ENCODE results near the gene GLDC.
"Not testable (repeated sequence)": the region's sequence is repeated elsewhere in the genome, so short reads cannot be mapped to it uniquely, and the experiment has no call there.

Gene GLDC

DNA sequence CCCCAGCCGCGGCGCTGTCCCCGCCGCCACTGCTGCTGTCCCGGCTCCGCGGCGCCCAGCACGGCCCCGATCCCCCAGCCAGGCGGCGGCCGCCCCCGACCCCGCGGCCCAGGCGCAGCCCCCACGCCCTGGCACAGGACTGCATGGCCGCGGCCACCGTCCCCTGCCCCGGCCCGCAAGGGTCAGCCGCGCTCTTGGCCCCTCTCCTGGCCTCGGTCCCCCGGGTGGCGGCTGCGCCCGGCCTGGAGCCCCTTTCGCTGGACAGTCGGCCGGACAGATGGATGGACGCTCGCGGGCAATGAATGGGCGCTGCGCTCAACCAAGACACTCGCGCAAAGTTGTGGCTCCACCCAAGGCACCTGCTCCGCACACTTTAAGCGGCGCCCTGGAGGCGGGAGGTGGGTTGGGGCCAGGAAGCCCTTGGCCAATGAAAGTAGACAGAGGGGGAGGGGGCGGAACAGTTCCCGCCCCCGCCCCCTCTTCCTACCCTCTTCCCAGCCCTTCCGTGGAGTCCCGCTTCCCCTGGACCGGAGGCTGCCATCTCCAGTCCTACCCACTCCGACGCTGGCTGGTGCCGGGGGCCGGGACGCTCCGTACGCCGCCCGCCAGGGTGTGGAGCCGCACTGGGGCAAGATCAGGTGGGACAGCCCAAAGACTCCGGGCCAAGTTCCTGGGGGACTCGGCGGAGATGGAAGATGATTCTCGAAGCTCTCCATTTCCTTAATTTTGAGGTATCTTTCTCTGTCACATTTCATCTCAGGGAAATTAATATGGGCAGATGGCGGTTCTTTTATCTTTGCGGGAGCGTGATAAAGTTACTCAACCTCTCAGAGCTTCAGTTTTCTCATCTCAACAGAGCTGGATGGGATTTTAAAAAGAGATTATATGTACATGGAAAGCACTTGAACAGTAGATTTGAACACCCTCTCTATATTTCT, at the start of gene GLDC:
GLDC (minus strand) TSS at position 375 of the 938 bp plus-strand sequence; CDS start at position 145, 230 bp downstream.
- in situ Hi-C loops (cut with HindIII; ENCODE audit: low sequenced_read_pairs): no loop called here

DNA sequence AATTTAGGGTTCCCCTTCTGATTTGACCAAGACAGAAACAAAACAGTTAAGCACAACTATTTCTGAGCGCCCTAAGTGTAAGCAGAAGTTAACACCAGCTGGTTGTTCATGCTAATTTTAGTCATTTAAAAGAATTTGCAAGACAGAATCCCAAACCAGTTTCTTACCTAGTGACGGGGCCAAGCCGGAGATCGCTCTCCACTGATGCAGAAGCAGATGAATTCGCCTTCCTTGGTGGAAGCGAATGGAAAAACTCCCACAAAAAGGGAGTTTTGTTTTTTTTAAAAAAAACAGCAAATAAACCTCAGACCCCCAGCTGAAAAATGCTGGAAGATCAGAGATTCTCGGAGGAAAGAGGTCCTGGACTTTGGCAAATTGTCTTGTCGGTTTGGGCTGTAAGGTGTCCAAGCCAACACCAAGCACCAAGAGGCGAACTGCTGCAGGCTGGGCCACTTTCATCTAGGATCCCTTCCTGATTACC, 47.4 kb upstream of the GLDC start:
- in situ Hi-C loops (cut with HindIII; ENCODE audit: low sequenced_read_pairs): no loop called here

DNA sequence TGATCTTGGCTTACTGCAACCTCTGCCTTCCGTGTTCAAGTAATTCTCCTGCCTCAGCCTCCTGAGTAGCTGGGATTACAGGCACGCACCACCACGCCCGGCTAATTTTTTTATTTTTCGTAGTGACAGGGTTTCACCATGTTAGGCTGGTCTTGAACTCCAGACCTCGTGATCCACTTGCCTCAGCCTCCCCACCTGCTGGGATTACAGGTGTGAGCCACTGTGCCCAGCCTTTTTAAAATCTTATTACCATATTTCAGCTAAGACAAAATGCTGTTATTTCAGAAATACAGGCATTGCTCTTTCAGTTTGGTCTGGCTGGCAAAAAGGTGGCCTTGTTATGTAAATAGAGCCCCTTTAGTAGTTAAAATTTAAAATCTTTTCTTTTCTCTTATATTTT, 46.9 kb upstream of the GLDC start:
- in situ Hi-C loops (cut with HindIII; ENCODE audit: low sequenced_read_pairs): no loop called here

DNA sequence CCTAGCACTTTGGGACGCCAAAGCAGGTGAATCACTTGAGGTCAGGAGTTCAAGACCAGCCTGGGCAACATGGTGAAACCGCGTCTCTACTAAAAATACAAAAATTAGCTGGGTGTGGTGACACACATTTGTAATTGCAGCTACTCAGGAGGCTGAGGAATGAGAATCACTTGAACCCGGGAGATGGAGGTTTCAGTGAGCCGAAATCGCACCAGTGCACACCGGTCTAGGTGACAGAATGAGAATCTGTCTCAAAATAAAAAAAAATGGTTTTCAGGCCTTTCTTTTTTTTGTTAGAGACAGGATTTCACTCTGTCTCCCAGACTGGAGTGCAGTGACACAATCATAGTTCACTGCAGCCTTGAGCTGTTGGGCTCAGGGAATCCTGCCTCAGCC, 45.1 kb upstream of the GLDC start:
- in situ Hi-C loops (cut with HindIII; ENCODE audit: low sequenced_read_pairs): not testable (repeated sequence)

DNA sequence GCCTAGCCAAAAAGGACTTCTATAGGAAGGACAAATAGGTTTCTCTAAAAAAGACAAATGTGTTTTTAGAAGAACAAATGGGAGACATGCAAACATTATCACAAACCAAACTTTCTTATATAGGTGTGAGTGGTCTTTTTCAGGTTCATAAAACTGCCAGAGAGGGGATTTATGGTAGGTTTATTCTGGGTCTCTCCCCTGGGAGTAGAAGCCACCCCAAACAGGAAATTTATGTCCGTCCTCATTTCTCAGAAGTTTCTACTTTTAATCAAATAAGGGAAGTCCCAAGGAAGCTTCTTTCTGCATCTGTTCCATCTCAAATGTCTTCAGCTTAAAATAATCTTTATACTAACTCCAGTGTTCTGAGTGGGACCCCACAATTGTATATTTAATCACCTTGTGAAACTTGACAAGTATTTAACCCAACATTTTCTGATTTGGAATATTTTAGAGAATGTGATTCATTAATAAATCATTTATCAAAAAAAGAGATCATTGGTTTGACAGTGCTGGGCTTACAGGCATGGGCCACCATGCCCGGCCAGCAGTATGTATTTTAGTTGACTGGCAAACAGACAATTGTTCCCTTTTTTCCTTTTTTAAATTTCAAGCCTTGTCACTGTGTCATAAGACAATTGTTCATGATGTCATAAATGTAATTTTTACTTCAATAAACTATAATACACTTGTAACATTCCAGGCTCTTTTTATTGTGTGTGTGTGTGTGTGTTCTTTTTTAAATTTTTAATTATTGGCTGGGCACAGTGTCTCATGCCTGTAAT, 44.6 kb upstream of the GLDC start:
- in situ Hi-C loops (cut with HindIII; ENCODE audit: low sequenced_read_pairs): no loop called here

DNA sequence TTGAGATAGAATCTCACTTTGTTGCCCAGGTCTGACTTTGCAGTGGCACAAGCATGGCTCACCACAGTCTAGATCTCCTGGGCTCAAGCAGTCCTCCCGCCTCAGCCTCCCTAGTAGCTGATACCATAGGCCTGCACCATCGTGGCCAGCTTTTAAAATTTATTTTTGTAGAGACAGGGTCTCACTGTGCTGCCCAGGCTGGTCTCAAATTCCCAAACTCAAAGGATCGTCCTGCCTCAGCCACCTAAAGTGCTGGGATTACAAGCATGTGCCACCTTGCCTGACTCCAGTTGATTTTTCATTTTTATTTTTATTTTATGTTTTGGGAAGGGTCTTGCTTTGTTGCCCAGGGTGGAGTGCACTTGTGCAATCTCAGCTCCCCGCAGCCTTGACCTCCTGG, 41.7 kb upstream of the GLDC start:
- in situ Hi-C loops (cut with HindIII; ENCODE audit: low sequenced_read_pairs): no loop called here

DNA sequence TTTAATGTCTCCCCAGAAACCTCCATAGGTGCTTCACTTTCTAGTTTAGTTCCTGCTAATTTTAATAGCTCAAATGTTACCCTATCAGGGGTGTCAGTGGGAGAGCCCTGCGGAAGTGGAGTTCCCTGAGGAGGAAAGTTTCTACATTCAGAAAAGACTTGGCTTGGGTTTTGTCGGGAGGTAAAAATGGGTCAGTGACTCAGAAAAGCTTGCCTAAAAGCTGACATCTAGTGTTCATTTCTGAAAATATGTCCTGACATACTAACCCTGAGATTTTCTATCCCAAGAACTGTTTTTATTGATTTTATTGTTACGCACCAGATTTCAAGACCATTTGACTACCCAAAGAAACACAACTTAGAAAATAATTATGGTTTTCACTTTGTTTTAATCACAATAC, 40.9 kb upstream of the GLDC start:
- in situ Hi-C loops (cut with HindIII; ENCODE audit: low sequenced_read_pairs): no loop called here

DNA sequence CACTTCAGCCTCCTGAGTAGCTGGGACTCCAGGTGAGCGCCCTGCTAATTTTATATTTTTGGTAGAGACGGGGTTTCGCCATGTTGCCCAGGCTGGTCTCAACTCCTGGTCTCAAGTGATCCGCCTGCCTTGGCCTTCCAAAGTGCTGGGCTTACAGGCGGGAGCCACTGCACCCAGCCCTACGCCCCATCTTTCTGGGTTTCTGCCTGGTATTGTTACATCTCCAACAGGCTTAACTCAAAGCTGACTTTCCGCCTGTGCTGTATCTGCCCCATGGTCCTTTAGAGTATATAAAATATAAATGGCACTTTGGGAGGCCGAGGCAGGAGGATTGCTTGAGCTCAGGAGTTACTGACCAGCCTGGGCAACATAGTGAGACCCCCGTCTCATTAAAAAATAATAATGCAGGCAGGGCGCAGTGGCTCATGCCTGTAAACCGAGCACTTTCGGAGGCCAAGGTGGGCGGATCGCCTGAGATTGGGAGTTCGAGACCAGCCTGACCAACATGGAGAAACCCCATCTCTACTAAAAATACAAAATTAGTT, 36.5 kb upstream of the GLDC start:
- in situ Hi-C loops (cut with HindIII; ENCODE audit: low sequenced_read_pairs): no loop called here

DNA sequence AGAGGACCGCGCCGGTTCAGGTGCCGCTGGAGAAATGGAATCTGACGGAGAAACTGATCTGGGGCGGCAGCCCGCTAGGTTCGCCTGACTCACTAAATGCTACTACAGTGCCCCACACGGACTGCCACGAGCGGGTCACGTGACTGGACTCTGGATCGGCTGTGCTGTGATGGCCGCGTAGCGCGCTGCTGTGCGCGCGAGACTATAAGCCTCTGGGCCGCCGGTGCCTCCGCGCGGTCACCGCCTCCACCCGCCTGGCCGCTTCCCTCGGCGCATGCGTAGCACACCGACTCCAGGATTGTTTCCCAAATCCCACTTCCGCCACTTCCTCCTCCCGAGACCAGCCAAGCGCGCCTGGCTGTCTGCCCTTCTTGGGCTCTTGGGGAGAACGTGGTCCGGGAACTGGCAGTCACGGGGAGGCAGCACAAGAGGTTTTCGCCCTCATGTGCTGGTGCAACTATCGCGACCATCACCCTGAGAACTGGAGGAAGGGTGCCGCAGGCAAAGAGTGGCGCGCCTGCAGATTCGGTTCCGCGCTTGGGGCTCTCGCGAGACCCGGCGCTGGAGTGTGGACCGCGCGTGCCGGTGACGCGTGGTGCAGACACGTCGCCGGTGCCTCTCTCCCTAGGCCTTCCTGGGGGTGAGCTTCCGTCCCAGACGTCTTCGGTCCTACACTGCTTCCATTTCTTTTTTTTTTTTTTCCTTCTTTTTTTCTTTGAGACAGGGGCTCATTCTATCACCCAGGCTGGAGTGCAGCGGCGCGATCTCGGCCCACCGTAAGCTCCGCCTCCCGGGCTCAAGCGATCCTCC, 35.8 kb upstream of the GLDC start:
- in situ Hi-C loops (cut with HindIII; ENCODE audit: low sequenced_read_pairs): no loop called here

DNA sequence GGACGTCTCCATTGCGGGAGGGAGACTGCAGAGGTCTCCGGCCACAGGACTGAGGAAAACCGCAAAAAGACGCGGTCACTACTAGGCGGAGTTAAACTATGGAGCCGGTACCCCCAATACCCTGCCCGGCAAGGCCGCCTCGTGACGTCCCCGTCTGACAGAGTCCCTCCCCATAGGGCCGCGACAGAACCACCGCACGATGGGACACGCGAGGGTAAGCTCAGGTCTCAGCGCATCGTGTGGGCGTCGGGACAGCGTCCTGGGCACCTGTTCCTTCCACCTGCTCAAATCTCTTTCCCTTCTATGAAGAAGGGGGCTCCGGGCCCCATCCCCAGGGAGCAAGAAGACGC, 35.2 kb upstream of the GLDC start:
- in situ Hi-C loops (cut with HindIII; ENCODE audit: low sequenced_read_pairs): no loop called here

DNA sequence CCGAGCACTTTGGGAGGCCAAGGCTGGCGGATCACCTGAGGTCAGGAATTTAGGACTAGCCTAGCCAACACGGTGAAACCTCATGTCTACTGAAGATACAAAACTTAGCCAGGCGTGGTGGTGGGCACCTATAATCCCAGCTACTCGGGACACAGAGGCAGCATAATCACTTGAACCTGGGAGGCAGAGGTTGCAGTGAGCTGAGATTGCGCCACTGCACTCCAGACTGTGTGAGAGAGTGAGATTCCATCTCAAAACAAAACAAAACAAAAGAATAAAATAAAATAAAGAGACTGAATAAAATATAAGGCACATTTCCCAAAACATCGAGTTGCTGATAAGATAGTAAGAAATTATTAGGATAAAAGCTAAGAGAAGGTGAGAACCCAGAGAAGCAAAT, 32.3 kb upstream of the GLDC start:
- in situ Hi-C loops (cut with HindIII; ENCODE audit: low sequenced_read_pairs): no loop called here

DNA sequence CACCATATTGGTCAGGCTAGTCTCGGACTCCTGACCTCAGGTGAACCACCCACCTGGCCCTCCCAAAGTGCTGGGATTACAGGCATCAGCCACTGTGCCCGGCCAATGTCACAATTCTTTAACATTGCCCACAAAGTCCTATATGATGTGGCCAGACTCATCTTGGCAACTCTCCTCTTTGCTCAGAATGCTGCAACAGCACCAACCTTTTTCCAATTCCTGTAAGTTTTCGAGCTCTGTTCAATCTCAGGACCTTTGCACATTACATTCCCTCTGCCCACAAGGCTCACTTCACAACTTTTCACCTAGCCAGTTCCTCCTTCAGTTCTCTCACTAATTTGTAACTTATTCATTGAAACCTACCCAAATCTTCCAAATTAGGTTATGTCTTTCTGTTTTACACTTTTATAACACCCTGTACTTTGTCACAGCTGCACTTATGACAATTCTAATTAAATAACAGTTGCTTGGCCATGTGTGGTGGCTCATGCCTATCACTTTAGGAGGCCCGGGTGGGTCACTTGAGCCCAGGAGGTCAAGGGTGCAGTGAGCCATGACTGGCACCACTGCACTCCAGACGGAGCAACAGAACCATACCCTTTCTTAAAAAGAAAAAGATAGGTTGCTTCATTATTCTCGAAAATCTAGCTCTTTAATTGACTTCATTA, 30.9 kb upstream of the GLDC start:
- in situ Hi-C loops (cut with HindIII; ENCODE audit: low sequenced_read_pairs): no loop called here

DNA sequence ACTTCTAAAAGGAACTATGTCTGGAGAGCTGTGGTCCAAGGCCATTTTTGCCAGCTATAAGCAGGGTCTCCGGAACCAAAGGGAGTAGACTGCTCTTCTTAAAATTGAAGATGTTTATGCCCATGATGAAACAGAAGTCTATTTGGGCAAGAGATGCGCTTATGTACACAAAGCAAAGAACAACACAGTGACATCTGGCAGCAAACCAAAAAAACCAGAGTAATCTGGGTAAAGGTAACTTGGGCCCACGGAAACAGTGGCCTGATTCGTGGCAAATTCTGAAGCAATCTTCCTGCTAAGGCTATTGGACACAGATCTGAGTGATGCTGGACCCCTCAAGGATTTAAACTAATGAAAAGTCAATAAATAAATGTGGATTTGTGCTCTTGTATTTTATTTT, 29.7 kb upstream of the GLDC start:
- in situ Hi-C loops (cut with HindIII; ENCODE audit: low sequenced_read_pairs): no loop called here

DNA sequence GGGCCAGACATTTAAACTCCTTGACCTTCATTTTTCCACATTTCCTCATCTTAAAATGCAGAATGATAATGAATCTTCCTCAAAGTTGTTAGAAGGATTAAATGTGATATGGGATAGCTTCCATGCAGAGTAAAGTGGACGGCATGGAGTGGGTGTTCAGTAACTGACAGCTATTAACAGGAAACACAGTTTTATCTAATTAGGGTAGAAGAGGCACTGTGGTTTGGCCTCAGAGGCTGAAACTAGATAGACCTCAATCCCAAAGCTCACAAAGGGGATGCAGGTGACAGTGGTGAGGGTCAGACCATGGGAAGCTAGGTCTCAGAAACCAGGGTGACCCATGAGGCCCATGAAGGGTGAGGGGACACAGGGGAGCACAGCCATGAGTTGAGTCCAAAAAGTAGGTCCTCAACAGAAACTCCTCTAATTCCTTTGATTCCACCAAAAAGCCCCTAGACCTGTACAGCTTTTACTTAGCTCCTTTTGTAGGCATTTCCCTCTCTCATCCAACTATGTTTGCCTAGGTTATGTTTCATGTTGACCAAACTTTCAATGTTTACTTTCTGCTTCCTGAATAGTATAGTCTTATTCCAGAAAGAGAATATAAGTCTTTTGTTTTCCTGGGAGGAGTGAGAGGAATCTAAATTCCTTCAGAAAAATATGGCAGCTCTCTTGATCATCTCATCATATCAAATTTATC, 27.9 kb upstream of the GLDC start:
- in situ Hi-C loops (cut with HindIII; ENCODE audit: low sequenced_read_pairs): no loop called here

DNA sequence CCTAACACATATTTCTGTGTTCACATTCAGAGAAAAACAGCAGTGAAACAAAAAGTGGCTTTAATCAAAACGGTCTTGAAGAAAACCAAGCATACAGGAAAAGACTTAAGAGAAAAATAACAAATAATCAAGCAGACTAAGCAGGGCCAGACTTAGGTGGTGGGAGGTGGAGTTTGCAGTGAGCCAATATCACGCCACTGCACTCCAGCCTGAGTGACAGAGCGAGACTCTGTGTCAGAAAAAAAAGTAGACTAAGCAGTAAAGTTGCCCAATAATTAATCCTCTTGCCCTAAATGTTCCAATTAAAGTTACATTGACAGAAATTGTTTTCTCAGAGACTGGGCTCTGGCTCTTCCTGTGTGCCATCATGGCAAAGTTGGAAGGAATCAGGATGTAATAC, 26.6 kb upstream of the GLDC start:
- in situ Hi-C loops (cut with HindIII; ENCODE audit: low sequenced_read_pairs): no loop called here

DNA sequence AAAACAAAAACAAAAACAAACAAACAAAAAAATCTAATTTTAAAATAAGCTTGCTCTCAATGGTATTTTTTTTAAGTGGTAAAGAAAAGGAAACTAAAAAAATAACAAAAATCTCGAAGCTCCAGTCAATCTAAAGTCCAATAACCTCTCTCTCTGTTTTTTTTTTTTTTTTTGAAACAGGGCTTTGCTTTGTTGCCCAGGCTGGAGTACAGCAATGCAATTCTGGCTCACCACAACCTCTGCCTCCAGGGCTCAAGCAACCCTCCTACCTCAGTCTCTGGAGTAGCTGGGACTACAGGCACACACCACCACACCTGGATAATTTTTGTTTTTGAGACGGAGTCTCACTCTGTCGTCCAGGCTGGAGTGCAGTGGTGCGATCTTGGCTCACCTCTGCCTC, 25.9 kb upstream of the GLDC start:
- in situ Hi-C loops (cut with HindIII; ENCODE audit: low sequenced_read_pairs): no loop called here

DNA sequence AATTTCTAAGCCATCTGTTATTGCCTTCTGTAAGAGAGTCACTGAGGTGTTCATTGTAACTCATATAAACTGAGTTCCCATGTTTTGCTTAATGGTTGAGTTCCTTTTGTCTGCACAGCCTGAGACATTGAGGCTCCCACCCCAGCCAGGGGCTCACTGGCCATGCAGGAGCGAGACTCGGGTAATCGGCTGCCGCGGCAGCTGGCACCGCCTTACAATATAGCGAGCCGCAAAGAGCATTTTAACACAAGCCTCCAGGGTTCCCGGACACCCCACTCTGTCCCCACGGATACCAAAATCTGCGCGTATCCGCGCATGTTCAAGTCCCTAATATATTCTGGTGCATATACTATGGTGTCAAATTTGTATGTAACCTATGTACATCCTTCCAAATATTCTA, 24.4 kb upstream of the GLDC start:
- in situ Hi-C loops (cut with HindIII; ENCODE audit: low sequenced_read_pairs): no loop called here

DNA sequence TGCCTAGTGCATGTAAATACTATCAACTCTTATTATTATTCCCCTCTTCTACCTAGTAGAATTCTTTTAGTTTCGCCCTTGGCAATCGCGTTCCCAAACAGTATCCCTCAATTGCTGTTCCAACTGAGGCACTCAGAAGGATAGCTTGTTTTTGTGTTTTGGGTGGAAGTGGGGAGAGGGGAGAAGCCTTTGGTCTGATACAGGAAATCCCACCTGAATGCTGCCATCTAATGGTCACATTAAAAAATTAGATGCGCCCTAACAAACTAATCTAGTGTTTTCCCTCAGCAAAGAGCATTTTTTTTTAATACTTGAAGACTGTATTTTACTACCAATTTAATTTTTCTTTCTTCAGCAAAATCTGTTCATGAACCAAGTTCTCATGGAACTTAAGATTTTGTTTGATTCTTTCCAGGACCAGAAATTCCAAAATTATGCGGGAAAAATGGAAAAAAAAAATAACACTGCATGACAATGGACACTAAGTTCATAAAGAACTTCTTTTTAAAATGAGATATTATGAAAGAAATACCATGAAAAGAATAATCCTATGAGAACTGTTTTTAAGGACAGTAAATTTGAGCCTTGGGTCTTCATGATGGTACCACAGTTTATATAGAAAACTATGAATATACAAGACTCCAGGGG, 22.2 kb upstream of the GLDC start:
- in situ Hi-C loops (cut with HindIII; ENCODE audit: low sequenced_read_pairs): no loop called here

DNA sequence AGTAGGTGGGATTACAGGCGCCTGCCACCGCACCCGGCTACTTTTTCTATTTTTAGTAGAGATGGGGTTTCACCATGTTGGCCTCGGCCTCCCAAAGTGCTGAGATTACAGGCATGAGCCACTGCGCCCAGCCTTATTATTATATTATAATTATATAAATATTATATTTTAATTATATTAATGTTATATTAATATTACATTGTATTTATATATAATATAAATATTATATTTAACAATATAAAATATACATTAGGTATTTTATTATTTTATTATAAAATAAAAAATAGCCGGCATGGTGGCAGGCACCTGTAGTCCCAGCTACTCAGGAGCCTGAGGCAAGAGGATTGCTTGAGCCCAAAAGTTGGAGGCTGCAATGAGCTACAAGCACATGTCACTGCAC, 21.6 kb upstream of the GLDC start:
- in situ Hi-C loops (cut with HindIII; ENCODE audit: low sequenced_read_pairs): no loop called here
